Fibroblast of pulmonary artery (primary cell): ENCODE results near the gene GPC3.
"Not testable (repeated sequence)": the region's sequence is repeated elsewhere in the genome, so short reads cannot be mapped to it uniquely, and the experiment has no call there.

Experiments used
- DNase-seq: peaks from one replicate; pipeline ENCODE4 v3.0.0-alpha.2; 2010; ENCODE audit warnings: low read depth
- H3K4me3 ChIP-seq: replicated peaks from 2 replicates; pipeline ENCODE4 v1.5.1; 2011; ENCODE audit warnings: low read depth, mild to moderate bottlenecking, control low read depth, low read length, moderate library complexity
- CTCF ChIP-seq: IDR thresholded peaks from 2 replicates; pipeline ENCODE4 v1.5.1; 2011; ENCODE audit warnings: mild to moderate bottlenecking, control low read depth, low read length, inconsistent platforms; ENCODE audit errors: missing control alignments

Gene GPC3

GRCh38 chrX:133722756-133723155 is 262.6 kb downstream of the GPC3 start:
- no peak for DNase-seq
- H3K4me3 ChIP-seq: no peak overlapping the region
- no peak for TF ChIP-seq CTCF

GRCh38 chrX:133720269-133720668 is 265.1 kb downstream of the GPC3 start:
- not testable (repeated sequence) for DNase-seq, H3K4me3 ChIP-seq

- H3K4me3 ChIP-seq: no peak overlapping the region
- no peak for DNase-seq
- no peak for TF ChIP-seq CTCF
Observed at GRCh38 chrX:133715715-133716114, 269.7 kb downstream of the GPC3 start.

- TF ChIP-seq CTCF: no peak
- no peak overlapping the region for H3K4me3 ChIP-seq
- no peak for DNase-seq
Observed at GRCh38 chrX:133709501-133709900, 275.9 kb downstream of the GPC3 start.

- no peak for DNase-seq
- TF ChIP-seq CTCF: no peak
- H3K4me3 ChIP-seq: no peak overlapping the region
Observed at GRCh38 chrX:133706890-133707289, 278.5 kb downstream of the GPC3 start.

- TF ChIP-seq CTCF: no peak
- no peak for DNase-seq
- no peak overlapping the region for H3K4me3 ChIP-seq
Observed at GRCh38 chrX:133702230-133702629, 283.2 kb downstream of the GPC3 start.

GRCh38 chrX:133699023-133699728 is 286.2 kb downstream of the GPC3 start:
- DNase-seq: no peak
- no peak for TF ChIP-seq CTCF
- no peak overlapping the region for H3K4me3 ChIP-seq

- peak; percentile 27 for TF ChIP-seq CTCF
- peak; percentile 38 for DNase-seq
Observed at GRCh38 chrX:133698298-133698697, 287.1 kb downstream of the GPC3 start.

More at GRCh38 chrX:133698298-133698697, 287.1 kb downstream of the GPC3 start:
- H3K4me3 ChIP-seq: no peak overlapping the region
